ENCODE measurements around the gene P2RY2.

The P2RY2 gene

DNA sequence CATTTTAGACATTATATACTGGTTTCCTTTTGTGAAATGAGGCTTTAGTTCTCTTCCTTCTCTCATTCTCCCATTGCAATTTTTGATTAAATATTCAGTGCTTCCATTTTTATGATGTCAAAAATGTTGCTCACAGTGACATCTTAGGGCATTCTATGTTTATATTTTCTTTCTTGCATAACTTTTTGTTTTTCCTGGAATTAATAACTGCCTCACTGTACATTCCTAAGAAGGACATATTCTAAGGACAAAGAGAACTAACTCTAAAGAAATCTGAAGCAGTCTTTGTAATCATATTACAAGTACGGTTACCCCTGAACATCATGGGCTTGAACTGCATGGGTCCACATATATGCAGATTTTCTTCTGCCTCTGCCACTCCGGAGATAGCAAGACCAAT is 28.2 kb downstream of the P2RY2 start:
- DNase-seq = no peak

DNA sequence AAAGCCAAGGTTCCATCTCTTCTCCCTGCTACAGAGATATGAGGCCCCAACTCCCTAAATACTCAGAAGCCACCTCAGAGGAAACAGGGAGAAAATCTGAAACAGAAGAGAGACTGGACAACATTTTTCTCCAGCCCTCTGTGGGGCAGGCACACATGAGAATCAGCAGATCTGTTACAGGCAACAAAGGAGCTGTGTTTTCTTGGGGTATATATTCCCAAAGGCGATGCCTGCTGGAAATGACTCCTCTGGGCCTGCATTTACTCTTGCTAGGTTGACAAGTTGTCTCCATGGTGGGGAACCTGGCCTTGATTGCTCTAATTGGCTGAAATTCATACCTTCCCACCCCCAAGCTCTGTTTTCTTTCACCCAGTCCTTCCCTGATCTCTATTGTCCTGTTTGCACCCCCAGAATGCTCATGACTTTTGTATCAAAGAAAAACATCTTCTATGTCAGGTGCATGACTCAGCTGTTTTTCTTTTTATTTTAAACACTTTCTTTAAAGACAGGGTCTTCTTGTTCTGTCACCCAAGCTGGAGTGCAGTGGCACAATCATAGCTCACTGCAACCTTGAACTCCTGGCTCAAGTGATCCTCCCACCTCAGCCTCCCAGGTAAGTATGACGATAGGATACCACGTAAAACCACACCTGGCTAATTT is 30.6 kb downstream of the P2RY2 start:
- DNase-seq = no peak

DNA sequence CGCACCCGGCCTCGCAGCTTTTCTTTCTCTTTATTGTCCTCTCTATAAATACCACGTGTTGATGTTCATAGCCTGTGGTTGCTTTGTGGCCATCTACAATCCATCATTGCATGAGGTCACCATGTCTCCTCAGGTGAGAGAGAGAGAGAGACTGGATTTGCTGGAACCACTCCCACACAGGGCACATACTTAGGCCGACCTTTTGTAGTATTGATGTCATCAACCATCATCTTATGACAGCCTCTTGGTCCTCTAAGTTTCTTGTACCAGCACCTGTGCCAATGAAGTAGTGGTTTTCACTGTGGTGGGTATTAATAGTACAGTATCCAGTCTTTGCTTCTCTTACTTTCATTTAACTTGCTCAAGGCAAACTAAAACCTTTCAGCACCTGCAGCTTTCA is 31.2 kb downstream of the P2RY2 start:
- no peak for DNase-seq

DNA sequence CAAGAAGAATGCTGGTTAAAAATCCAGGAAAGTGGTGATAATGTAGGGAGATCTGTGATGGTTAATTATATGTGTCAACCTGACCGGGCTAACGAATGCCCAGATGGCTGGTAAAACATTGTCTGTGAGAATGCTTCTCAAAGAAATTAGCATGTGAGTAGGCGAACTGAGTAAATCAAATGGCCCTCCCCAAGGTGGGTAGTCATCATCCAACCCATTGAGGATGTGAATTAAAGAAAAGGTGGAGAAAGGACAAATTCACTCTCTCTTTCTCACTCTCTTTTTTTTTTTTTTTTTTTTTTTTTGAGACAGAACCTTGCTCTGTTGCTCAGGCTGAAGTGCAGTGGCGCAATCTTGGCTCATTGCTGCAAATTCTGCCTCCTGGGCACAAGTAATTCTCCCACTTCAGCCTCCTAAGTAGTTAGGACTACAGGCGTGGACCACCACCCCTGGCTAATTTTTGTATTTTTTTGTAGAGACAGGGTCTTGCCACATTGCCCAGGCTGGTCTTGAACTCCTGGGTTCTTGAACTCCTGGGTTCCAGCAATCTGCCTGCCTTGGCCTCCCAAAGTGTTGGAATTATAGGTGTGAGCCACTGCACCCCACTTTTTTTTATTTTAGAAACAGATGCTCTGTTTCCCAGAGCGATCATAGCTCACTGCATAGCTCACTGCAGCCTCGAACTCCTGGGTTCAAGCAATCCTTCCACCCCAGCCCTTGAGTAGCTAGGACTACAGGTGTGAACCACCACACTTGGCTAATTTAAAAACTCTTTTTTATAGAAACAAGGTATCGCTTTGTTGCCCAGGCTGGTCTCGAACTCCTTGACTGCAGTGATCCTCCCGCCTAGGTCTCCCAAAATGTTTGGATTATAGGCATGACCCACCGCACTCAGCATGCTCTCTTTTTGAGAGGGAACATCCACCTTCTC is 32.0 kb downstream of the P2RY2 start:
- no peak for DNase-seq

DNA sequence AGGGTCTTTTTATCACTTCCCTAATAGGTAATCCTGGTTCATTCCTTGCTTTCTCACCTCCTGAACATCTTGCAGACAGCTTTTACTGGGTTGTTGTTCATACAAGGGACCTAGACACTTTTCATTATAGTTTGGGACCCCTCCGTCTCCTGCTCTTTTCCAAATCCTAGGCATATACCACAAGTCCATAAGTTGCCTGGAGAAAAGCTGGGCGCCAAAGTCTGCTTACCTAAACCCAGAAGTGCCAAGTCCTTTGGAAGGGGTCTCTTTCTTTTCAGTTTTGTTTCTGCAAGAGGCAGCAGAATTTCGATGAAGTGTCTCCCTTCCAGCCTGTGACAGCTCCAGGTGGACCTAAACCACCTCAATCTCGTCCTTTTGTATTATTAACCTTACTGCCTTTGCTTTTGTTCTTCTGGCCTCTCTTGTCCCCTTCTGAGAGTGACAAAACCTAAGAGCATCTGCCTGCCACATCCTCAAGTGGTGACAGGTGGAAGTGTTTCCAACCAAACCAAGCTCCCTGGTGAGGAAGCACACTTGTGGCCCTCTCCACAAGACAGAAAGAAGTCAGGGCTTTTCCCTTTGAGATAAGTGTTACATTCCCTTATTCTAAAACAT is 34.6 kb downstream of the P2RY2 start:
- no peak for DNase-seq

DNA sequence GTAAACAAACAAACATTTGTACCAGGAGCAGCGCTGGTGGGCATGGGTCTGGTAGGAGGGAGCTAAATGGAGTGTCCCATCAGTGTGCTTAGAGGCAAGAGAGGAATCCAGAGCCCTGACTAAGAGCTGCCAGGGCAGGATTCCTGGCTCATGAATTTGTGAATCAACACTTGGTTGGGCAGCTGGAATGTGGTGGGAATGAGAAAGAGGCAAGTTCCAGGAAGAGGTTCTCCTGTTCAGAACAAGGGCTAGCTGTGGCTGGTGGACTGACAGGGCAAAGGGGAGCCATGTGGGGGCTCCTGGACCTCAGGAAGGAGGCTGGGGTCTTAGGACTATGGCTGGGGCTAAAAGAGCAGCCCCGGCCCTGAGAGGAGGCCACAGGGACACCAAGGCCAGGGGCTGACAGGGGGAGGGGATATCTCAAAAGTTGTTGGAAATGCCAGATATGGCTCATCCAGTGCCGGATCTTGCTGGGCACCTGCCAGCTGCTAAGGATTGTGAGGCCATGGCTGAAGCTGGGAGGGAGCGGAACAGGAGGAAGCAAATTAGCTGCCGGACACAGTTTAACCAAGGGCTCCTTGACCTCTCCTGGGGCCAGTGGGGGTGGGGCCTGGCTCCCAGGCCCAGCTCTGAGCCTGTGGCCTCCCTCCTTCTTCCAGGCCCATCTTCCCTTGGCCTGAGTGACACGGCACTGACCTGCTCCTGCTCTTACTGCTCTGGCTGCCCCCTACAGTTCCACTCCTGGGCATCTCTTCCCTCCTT is 39.4 kb downstream of the P2RY2 start:
- DNase-seq = no peak

DNA sequence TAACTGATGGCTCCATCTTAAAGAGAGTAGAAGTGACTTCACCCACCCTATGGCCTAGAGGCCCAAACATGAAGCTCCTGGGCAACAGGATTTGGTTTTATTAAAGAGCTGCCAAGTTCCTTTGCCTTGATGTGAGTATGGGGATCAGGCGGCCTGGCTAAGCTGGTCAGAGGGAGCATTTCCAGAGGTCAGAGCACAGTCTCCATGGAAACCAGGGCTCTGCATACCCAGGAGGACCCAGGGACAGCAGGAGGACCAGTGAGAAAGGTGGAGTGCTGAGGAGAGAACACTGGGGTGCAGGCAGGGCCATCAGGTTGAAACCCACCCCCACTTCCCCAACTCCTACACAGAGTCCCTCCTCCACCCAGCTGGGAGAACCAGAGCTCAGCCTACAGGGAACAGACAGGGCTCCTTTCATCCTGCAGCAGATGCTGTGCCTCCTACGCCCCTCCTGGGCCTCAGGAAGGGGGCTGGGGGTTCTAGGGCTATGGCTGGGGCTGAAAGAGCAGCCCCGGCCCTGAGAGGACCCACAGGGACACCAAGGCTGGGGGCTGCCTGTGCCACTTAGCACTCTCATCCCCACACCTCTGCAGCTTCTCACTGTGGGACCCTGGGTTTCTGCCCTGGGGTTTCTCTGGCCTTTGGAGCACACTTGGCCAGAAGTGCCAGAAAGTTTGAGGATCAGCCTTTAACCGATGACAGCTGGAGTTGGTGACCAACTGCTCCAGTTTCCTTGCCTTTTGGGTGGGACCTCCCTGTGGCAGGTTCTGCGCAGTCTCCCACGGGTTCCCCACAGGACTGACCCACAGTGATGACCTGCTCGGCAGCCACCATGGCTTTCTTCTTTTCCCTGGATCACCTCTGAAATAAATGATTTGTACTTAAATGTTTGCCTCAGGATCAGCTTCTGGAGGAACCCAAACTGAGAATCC is 40.3 kb downstream of the P2RY2 start:
- DNase-seq = no peak

DNA sequence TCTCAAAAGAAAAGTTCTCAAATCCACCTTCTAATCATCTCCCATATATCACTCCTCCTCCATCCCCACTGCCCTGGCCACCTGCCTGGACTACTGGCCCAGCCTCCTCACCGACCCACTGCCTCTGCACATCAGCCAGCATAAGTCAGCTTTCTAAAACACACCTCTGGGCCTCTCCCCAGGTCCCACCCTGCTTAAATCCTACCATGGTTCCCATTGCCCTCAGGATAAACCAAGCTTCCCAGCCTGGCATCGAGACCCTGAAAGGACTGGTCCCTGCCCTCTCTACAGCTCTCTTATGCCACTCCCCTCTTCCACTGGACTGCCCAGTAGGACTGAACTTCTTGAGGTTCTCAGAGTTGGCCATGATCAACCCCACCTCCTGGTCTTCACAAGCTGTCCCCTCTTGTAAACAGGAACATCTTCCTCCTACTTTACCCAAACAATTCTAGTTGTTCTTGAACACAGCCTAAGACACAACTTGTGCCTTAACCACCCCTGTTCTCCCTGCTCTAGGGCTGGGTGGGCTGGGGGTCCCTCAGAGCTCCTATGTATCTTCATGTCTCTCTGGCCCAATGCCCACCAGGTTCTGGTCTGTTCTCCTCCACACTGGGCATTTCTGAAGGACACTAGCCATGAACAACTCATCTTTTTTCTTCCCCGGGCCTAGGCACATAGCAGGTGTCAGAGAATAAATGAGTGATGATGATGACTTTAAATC is 41.5 kb downstream of the P2RY2 start:
- DNase-seq = no peak

DNA sequence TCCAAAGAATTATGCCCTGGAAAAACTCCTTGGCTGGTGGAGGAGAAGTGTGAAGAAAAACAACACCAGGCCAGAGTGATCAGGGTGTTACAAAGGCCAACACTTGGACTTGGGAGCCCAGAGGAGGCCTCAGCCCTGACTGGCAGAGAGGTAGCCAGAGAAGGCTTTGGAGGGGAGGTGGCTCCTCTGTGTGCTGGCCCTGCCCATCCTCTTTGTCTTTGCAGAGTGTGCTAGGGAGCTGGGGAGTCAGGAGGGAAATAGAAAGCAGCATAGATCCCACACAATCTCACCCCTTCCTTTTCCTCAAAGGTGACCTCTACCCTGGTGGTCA is 42.0 kb downstream of the P2RY2 start:
- no peak for DNase-seq

DNA sequence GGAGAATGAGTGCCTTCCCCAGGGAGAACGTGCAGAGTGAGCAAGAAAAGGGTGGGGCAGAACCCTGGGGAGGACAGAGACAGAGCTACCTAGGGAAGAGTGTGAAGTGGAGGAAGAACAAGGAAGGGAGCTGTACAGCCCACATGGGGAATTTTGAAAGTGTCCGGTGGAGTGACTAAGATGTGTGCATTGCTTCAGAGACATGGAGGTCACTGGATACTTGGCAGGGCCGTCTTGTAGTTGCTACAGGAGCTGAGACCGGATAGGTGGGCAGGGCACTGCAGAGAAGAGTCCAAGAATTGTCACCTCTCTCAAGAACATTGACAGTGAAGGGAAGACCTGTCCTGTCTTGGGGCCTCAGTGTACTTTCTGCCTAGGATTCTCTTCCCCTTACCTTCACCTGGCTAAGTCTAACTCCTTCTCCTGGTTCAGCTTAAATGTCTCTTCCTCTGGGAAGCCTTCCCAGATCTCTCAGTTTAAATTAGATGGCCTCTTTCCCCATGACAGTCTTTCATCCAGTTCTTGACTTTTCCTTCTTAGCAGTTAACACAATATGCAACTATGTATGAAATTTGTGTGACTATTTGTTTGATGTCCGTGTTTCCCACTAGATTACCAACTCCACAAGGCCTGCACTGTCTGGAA is 44.9 kb downstream of the P2RY2 start:
- no peak for DNase-seq

DNA sequence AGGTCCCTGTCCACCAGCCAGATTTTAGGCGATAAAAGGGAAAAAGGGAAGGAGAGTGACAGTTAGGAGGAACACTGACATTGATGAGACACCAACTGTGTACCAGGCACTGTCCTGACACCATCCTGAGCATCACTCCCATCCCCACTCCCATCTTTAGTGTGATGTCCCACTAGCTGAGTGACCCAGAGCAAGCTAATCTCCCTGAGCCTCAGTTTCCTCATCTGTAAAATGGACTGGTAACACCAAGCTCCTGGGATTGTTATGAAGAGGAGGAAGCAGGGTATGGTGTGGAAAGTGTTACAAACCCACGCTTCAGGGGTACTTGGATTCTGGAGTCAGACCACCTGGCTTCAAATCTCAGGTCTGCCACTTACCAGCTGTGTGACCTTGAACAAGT is 45.6 kb downstream of the P2RY2 start:
- DNase-seq = no peak

DNA sequence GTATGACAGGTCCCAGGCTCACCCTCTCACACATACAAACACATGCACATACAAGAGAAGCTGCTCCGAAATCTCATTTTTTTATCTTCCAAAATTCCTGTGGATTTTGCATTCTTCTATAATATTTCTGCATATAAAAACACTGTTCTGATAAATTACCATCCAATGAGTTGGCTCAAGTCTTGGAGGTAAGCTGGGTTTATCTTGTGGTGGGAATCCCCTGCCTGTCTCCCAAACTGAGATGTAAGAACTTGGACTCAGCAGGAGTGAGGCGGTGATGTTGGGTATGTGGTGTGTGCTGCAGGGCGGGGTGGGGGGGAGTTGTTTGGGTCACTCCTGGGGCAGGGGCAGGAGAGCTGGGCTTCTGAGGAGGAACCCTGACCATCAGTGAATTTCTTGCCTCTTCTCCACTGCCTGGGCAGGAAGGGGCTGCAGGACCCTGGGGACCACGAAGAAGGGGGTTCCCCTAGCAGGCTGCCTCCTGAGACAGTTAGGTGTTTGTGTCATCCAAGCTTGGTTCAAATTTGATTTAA is 47.3 kb downstream of the P2RY2 start:
- DNase-seq = no peak

DNA sequence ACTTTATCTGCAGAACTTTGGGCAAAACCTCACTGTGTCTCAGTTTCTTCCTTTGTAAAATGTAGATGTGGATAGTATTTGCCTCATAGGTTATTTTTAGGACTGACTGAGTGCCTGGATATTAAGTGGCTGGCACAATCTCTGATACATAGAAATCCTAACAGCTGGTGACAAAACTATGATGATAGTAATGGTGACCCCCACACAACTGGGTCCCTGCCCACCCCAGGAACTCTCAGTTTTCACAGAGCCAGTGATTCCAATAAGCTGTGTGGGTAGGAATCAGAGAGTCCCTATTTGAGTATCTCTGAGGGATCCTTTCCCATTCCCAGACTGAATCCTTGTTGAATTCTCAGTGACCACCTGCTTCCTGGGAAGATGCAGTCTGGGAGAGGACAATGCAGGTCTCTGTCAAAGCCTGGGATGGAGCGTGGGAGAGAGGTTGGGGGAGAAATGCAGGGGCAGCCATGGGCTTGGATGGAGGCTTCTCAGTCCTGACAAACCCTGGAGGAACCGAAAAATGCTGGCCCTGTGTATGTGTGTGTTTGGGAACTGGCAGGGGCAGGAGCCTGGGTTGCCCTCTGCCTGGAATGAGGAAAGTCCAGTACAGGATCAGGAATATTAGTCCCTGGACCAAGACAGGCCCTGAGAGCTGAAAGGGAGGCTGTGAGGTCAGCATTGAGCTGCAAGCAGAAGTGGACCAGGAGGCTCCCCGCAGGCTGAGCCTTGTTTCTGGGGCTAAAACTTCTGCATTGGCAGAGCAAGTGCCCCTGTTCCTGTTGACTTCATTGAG is 48.0 kb downstream of the P2RY2 start:
- no peak for DNase-seq

DNA sequence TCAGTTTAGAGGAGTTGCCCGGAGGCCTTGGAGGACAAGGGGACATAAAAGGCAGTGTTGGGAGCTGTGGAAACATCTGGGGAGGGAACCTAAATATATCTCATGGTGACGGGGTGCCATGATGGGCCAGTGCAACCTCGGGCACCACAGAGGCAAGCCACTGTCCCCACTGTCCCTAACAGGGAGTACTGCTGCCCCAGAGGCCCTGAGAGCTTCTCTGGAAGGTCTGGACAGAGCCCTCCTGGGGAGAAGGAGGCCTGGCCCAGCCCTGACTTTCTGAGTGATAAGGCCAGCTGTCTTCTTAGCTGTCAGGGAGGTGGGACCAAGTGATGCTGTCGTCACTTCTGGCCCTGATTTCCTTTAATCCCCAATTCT is 48.6 kb downstream of the P2RY2 start:
- DNase-seq = no peak

DNA sequence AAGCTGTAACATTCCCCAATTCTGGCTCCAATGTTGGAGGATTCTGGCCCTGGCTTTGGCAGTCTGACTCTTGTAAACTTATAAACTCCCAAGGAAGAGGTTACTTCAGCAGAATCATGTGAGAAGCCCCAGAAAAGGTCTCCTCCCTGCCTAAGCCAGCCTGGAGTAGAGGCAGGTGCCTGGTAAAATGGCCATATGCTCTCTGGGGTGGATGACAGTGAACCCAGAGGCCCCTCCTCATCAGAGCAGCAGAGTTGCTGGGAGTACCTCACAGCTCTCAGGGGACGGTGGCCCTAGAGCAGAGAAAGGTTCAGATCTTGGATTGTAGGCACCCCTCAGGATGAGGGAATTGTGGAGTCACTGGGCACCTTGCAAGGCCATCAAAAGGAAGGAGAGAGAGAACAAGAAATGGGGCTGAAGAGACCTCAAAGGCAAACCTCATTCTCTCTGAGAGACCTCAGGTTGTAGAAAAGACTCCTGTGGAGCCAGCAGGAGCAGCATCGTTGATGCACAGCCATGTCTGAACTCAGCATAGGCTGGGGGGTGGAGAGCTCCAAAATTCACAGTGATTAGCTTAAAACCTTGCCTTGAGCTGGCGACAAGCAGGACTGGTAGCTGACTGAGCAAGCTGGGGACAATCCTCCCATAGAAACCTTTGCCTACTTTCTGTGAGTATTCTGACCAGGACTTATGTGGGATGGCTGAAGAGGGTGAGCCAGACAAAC is 49.2 kb downstream of the P2RY2 start:
- no peak for DNase-seq

DNA sequence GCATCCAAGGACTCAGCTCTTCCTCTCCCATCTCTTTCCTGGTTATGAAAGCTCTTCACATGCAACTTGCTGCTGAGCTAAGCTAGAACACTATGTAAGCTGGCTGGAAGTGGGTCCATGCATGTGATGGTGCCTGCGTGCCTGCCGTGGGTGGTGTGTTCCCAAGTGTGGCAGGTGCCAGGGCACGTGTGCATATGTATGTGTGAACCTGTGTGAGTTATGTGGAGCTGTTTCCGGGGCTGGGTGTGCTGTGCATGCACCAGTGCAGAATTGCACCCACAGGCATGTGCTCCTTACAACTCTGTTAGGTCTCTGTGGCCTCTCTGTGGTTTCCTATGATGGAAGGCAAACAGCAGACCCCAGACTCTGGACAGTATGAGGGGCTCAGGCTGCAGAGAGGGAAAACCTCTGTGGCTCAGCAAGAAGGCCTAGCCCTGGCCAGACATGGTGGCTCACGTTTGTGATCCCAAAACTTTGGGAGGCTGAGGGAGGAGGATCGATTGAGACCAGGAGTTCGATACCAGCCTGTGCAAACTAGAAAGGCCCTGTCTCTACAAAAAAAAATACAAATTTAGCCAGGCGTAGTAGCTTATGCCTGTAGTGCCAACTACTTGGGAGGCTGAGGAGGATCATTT is 49.9 kb downstream of the P2RY2 start:
- no peak for DNase-seq

DNA sequence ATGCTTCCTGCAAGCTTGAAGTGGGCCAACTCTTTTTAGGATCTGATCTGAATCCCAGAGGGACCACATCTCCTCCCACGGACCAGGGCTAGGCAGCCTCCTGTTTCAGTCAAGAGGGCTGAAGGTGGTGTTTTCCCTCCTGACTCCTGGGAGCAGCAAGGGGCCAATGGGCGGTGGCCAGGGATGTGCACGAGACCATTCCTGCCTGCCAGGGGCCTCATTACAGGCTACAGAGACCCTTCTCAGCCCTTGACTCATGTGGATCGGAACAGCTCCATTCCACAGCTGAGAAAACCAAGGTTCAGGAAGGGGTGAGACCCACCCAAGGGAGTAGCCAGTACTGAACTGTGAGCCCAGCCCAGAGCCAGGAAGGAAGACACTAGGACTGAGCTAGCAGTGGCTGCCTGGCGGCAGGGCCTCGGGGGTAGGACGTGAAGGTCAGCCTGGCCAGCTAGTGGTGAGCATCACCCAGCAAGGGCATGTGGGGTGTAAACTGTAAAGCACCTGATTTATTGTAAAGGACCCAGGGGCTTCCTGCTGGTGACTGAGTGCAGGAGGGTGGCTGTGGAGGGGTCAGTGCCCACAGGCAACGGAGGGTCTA is 50.7 kb downstream of the P2RY2 start:
- DNase-seq = no peak

DNA sequence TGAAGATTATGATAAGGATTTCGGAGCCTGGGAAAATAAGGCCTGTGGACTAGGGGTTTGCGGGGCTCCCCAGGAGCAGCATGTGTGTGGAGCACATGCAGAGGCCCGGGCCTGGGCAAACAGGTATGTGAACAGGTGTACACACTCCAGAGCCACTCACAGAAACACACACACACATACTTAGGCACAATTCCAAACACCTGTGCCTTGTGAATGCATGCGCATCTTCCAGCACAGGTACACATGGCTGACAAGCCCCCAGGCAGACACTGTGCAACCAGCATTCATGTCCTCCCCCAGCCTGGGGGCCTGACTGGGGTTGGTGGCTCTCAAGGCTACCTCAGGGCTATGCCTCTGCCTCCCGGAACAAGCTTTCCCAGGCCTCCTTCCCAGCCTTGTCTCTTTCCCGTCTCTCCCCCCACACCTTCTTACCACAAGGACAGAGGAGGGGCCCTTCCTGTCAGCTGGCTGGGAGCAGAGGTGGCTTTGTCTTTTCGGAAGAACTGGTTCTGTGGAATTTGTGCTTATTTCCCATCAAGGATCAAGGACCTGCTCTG is 51.5 kb downstream of the P2RY2 start:
- no peak for DNase-seq

Data from GF-D8 (cell line).